Astrocyte of the cerebellum (primary cell): Measurements from ENCODE around the gene YIF1B.
A peak's percentile ranks its signal among the peaks of the same experiment; 100 is the strongest.
"Not testable (repeated sequence)": the region's sequence is repeated elsewhere in the genome, so short reads cannot be mapped to it uniquely, and the experiment has no call there.

ENCODE experiments used
- DNase-seq: peaks from one replicate; pipeline ENCODE4 v3.0.0-alpha.2; 2011; ENCODE audit warnings: low read depth
- H3K4me3 ChIP-seq: 2 replicates; pipeline ENCODE4 v1.5.1; 2011; ENCODE audit warnings: mild to moderate bottlenecking, low read depth, low read length, moderate library complexity
- in situ Hi-C: cut with HindIII; loops from 2 replicates; pipeline ENCODE4 v1.10.0; 2017; ENCODE audit warnings: low sequenced_read_pairs
- TF ChIP-seq, protein P1 (sequence below): IDR thresholded peaks from 2 replicates; pipeline ENCODE4 v1.5.1; 2012; ENCODE audit warnings: low read length, low read depth, moderate library complexity, mild to moderate bottlenecking; ENCODE audit errors: missing control alignments

YIF1B gene

DNA sequence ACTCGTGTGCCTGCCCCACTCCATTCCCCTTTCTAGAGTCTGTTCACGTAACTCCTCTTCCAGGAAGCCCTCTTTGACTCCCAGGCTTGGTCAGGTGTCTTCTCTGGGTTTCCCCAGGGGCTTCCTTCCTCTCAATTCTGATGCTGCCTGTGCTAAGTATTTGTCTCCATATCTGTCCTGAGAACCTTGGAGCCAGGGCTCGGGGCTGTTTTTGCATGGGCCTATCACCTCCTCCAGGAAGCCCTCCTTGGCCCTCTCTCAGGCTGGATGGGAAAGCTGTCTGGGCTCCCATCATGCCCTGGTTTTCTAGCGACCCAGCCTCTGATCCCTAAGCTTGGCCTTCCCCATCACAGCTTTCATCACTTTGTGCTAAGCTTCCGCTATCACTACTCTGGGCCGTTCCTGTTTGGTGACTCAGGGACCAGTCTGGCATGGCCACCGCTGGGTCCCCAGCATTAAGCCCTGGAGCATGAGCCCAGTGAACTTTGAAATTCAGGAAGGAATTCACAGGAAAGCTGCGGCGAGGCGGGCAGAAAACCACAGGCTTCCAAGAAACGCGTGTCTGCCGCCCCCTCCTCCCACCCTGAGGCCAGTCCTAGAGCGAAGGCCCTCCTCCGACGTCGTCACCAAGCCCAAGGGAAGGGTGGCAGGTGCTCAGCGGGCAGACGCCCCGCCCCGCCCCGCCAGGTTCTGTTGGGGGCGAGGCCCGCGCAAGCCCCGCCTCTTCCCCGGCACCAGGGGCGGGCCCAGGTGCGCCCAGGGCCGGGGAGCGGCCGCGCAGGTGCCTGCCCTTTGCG is 51.9 kb downstream of the YIF1B start:
- in situ Hi-C loops: no loop called here
- peak overlapping the region; percentile 47 for H3K4me3 ChIP-seq
- no peak for DNase-seq
- TF ChIP-seq, protein P1, sequence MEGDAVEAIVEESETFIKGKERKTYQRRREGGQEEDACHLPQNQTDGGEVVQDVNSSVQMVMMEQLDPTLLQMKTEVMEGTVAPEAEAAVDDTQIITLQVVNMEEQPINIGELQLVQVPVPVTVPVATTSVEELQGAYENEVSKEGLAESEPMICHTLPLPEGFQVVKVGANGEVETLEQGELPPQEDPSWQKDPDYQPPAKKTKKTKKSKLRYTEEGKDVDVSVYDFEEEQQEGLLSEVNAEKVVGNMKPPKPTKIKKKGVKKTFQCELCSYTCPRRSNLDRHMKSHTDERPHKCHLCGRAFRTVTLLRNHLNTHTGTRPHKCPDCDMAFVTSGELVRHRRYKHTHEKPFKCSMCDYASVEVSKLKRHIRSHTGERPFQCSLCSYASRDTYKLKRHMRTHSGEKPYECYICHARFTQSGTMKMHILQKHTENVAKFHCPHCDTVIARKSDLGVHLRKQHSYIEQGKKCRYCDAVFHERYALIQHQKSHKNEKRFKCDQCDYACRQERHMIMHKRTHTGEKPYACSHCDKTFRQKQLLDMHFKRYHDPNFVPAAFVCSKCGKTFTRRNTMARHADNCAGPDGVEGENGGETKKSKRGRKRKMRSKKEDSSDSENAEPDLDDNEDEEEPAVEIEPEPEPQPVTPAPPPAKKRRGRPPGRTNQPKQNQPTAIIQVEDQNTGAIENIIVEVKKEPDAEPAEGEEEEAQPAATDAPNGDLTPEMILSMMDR: no peak

DNA sequence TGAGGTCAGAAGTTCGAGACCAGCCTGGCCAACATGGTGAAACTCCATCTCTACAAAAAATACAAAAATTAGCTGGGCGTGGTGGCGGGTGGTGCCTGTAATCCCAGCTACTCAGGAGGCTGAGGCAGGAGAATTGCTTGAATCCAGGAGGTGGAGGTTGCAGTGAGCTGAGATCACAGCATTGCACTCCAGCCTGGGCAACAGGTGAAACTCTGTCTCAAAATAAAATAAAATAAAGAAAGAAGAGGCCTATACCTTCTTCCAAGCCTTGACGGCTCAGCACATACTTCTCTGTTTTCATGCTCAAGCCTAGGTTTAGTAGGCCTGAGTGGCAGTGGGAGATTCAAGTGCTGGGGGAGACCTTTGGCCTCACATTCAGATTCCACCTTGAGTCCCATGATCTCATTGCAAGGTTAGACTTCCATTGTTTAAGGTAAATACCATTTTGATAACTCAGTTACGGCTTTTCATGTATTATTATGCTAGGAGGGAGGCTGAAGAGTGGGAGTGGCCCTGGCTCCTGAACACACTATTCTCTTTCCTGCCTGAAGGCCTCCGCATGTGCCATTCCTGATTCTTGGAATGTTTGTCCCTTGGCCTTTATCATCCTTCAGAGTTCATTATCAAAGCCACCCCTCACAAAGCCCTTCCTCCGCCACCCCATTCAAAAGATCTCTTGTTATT is 53.0 kb downstream of the YIF1B start:
- TF ChIP-seq, protein P1: no peak
- DNase-seq: no peak
- in situ Hi-C loops: no loop called here
- no peak overlapping the region for H3K4me3 ChIP-seq

DNA sequence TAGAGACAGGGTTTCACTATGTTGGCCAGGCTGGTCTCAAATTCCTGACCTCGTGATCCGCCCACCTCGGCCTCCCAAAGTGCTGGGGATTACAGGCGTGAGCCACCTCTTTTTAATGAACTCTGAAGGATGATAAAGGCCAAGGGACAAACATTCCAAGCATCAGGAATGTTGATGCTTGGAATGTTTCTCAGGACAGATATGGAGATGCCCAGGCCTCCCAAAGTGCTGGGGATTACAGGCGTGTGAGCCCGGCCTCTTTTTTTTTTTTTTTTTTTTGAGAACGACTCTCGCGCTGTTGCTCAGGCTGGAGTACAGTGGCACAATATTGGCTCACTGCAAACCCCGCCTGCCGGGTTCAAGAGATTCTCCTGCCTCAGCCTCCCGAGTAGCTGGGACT is 53.8 kb downstream of the YIF1B start:
- DNase-seq, H3K4me3 ChIP-seq, in situ Hi-C loops: not testable (repeated sequence)

DNA sequence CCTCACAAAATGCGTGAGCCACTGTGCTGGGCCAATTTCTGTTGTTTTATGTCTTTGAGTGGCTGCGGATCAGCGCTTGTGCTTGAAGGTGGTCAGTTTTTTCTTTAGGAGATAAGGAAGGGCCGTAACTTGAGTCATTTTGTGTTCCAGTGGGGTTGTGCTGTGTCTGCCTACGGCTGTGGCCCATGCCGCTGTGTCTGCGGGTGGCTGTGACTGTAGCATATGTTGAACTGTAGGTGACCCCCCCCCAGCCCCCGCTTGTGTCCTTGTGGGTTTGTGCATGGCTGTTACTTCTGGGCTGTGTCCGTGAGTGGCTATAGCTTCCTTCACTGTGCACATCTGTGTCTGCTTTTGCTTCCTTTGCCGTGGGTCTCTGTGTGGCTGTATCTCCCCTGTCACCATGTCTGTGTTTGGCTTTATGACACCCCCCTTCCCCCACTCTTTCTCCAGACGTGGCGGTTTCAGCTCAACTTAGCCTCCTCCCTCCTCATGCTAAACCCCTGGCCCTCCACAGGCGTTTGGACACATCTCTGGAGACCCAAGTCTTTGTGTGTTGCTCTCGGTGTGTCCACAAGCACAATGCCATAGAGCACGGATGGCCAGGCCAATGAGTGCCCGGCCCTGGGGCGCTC is 60.2 kb downstream of the YIF1B start:
- H3K4me3 ChIP-seq: peak overlapping the region; percentile 32
- DNase-seq: no peak
- TF ChIP-seq, protein P1: no peak
- in situ Hi-C loops: loop anchor here (10.0 kb wide), 1 partner anchor 361 kb away; no protein-coding TSS in a partner anchor

DNA sequence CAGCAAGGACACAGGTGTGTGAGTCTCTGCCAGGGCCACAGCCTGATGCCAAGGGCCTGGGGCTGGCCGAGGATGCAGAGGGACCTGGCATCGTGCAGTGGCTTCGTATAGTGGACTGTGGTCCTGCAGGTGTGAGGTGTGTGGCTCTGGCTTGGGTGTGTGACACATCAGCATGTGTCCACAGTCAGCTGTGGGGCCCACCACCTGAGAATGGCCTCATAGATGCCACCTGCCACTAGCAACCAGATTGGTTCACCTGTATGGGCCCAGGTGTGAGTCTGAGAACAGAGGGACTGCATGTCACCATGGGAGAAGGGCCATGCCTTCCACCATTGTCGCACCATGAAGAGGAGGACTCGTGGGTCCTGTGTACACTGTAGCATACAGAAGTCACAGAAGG is 62.0 kb downstream of the YIF1B start:
- no peak overlapping the region for H3K4me3 ChIP-seq
- TF ChIP-seq, protein P1: no peak
- in situ Hi-C loops: loop anchor here (5.0 to 10.0 kb wide), 2 partner anchors 64 to 359 kb away; partner anchors contain the start of genes KCNK6 and YIF1B
- DNase-seq: no peak
